Measurements from ENCODE around the gene CIRBP.
A peak's percentile ranks its signal among the peaks of the same experiment; 100 is the strongest.
"Not testable (repeated sequence)": the region's sequence is repeated elsewhere in the genome, so short reads cannot be mapped to it uniquely, and the experiment has no call there.

The CIRBP gene

GRCh38 chr19:1290703-1291651, 21.8 kb downstream of the CIRBP start:
- DNase-seq (ENCODE audit: low read depth in 2 of 2): no peak

- no peak for DNase-seq (ENCODE audit: low read depth in 2 of 2)
Measured at GRCh38 chr19:1291761-1292418, 22.8 kb downstream of the CIRBP start.

- no peak for DNase-seq (ENCODE audit: low read depth in 2 of 2)
Measured at GRCh38 chr19:1292419-1293151, 23.5 kb downstream of the CIRBP start.

- DNase-seq (ENCODE audit: low read depth in 2 of 2): no peak
Measured at GRCh38 chr19:1293782-1294604, 24.9 kb downstream of the CIRBP start.

- DNase-seq (ENCODE audit: low read depth in 2 of 2): no peak
Measured at GRCh38 chr19:1294688-1295087, 25.6 kb downstream of the CIRBP start.

GRCh38 chr19:1295169-1296012, 26.3 kb downstream of the CIRBP start:
- peak; percentile 44 to 53 for DNase-seq (ENCODE audit: low read depth in 2 of 2)

- no peak for DNase-seq (ENCODE audit: low read depth in 2 of 2)
Measured at GRCh38 chr19:1296078-1296477, 26.9 kb downstream of the CIRBP start.

- DNase-seq (ENCODE audit: low read depth in 2 of 2): no peak
Measured at GRCh38 chr19:1296575-1297271, 27.6 kb downstream of the CIRBP start.

- DNase-seq (ENCODE audit: low read depth in 2 of 2): no peak
Measured at GRCh38 chr19:1298235-1298634, 29.1 kb downstream of the CIRBP start.

- no peak for DNase-seq (ENCODE audit: low read depth in 2 of 2)
Measured at GRCh38 chr19:1299801-1300200, 30.7 kb downstream of the CIRBP start.

- DNase-seq (ENCODE audit: low read depth in 2 of 2): no peak
Measured at GRCh38 chr19:1300744-1301490, 31.8 kb downstream of the CIRBP start.

- DNase-seq (ENCODE audit: low read depth in 2 of 2): no peak
Measured at GRCh38 chr19:1302533-1303239, 33.6 kb downstream of the CIRBP start.

- no peak for DNase-seq (ENCODE audit: low read depth in 2 of 2)
Measured at GRCh38 chr19:1304197-1304924, 35.2 kb downstream of the CIRBP start.

- DNase-seq (ENCODE audit: low read depth in 2 of 2): not testable (repeated sequence)
Measured at GRCh38 chr19:1305354-1305753, 36.2 kb downstream of the CIRBP start.

GRCh38 chr19:1307320-1307719, 38.2 kb downstream of the CIRBP start:
- no peak for DNase-seq (ENCODE audit: low read depth in 2 of 2)

- no peak for DNase-seq (ENCODE audit: low read depth in 2 of 2)
Measured at GRCh38 chr19:1307755-1308303, 38.7 kb downstream of the CIRBP start.

GRCh38 chr19:1308718-1309117, 39.6 kb downstream of the CIRBP start:
- no peak for DNase-seq (ENCODE audit: low read depth in 2 of 2)
